T-helper 1 cell treated with Interleukin-12 subunit alpha and Interleukin-12 subunit beta and Interleukin-4 antibody, amounts not matched to agents 30 ng/mL and 1 ng/mL, for 36 hours (primary cell): ENCODE measurements around the gene NACAD. TPM values are rescaled to one million over a fixed set of nuclear protein-coding genes. Genes with fewer than 3 reads are reported as not detected.

Source experiments
- intact Hi-C: fragments of 100-400 bp; cut with micrococcal nuclease; formaldehyde crosslinking; loops from one replicate; pipeline ENCODE4 v1.15.1; 2024
- total RNA-seq: library from RNA; stranded (reverse); gene quantifications from 2 replicates; pipeline ENCODE4 v1.2.3, GENCODE V29; 2022

Gene NACAD
- total RNA-seq, 1 donor from 2014 or later: not detected

DNA sequence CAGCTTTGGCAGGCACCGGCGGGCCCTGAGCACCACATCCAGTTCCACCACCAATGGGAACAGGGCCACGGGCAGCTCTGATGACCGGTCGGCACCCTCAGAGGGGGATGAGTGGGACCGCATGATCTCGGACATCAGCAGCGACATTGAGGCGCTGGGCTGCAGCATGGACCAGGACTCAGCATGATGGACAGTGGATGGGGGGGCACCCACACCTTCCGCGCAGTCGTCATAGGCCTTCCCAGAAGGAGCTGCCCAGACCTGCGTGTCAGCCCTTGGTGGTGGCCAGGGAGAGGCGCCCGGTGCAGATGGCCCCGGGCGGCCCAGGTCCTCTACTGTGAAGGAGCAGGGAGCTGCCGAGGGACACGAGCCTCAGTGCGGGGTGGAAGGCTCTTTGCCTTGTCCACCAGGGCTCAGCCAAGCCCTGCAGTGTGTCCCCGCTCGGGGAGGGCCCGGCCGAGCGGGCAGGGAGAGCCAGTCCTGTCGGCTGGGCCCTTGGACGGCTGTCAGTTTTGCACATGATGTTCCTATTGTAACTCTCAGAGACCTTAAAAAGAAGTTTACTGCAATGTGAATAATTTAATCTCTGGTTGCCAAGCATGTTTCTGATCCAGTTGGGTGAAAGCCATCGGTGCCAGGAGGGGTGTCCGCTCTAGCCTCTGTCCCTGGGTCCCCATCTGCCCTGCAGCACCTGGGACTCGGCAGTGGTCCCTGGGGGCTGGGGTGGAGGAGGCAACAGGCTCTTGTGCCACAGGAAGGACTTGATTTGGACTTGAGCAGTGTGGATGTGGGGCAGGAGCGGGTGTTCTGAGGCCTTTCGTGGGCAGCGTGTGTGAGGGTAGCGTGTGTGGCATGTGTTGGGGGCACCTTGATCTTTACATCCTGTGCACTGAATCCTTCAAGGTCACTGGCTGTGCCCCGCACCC, 12.6 kb downstream of the NACAD start:
- intact Hi-C loops: no loop called here

GRCh38 chr7:45075355-45075644, 13.5 kb downstream of the NACAD start:
- intact Hi-C loops: no loop called here

GRCh38 chr7:45074528-45075354, 14.0 kb downstream of the NACAD start:
- intact Hi-C loops: no loop called here

GRCh38 chr7:45073786-45074527, 14.8 kb downstream of the NACAD start:
- intact Hi-C loops: no loop called here

- intact Hi-C loops: no loop called here
Measured at GRCh38 chr7:45073031-45073785, 15.6 kb downstream of the NACAD start.

- intact Hi-C loops: no loop called here
Measured at GRCh38 chr7:45072131-45073030, 16.4 kb downstream of the NACAD start.

- intact Hi-C loops: no loop called here
Measured at GRCh38 chr7:45071528-45071927, 17.2 kb downstream of the NACAD start.

- intact Hi-C loops: no loop called here
Measured at GRCh38 chr7:45070254-45070642, 18.5 kb downstream of the NACAD start.

DNA sequence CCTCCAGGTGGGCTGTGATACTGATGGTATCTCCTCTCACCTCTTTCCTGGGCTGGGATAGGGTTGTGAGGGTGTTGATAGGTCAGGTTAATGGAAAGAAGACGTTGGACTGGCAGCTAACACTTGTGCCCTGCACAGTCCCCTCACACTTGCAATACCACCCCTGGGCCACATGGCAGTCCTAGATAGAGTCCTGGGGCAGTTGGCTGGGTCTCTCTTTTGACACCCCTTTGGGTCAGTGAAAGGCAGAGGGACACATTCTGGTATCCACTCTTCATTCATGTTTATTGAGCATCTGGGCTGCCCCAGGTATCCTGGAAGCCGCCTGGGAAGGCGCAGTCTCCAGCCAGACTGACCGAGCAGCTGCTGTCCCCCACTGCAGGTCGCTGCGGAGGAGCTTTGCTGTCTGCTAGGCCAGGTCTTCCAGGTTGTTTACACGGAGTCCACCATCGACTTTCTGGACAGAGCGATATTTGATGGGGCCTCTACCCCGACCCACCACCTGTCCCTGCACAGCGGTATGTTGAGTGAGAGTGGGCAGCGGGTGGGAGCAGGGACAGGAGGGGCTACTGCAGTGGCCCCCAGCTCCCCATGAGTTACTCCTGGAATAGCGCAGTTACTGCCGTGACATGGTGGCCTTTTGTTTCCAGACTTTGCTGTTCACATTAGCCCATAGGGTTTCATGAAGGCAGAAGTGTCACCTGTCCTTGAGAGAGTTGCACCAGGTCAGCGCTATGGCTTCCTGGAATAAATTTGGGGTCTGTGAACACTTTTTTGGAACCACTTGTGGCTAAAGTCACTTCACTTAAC, 19.1 kb downstream of the NACAD start:
- intact Hi-C loops: no loop called here

DNA sequence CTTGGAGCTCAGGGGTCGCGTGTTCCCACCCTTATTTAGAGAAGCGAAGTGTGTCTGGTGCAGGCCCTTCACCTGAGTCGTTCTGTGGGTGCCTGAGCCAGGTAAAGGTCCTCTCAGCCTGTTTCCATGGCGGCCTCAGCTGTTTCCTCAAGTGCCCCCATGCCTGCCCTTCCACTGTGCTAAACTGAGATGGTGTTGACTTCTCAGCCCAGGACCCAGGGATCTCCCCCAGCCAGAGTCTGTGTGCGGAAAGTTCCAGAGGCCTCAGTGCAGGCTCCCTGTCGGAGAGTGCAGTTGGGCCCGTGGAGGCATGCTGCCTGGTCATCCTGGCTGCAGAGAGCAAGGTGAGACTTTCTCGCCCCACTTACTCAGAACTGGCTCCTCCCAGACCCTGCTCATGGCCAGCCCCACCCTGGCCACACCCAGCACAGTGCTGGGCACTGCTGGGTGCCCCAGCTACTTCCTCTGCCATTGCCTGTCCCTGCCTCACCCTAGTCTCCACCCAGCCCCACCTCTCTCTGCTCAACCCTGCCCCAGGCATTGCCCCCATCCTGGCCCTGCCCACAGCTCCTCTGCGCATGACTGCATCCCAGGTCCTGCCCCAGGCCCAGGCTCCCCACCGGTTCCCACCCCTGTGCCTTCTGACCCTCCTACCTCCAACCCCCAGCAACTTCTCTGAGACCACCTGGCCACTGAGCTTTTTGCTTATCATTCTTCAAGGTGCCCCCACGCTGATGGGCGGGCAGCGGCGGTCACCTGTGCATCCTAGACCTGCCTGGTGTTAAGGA, 20.3 kb downstream of the NACAD start:
- intact Hi-C loops: no loop called here

- intact Hi-C loops: no loop called here
Measured at GRCh38 chr7:45067582-45067981, 21.2 kb downstream of the NACAD start.

DNA sequence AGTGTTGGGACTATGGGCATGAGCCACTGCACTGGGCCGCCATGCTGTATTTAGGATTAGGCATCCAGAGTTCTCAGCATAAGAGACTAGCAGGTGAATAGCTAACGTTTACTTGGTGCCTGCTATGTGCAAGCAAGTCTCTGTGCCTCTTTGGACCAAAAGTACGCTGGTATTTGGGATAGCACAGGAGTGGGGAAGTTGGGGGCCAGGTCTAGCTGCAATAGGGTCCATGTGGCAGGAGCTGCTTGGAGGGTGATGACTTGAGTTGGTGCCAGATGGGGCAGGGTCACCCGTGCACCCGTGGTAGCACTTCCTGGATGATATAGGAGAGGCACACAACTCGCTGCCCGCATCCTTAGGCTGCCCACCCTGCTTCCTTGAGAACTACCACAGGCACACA, 22.4 kb downstream of the NACAD start:
- intact Hi-C loops: no loop called here

DNA sequence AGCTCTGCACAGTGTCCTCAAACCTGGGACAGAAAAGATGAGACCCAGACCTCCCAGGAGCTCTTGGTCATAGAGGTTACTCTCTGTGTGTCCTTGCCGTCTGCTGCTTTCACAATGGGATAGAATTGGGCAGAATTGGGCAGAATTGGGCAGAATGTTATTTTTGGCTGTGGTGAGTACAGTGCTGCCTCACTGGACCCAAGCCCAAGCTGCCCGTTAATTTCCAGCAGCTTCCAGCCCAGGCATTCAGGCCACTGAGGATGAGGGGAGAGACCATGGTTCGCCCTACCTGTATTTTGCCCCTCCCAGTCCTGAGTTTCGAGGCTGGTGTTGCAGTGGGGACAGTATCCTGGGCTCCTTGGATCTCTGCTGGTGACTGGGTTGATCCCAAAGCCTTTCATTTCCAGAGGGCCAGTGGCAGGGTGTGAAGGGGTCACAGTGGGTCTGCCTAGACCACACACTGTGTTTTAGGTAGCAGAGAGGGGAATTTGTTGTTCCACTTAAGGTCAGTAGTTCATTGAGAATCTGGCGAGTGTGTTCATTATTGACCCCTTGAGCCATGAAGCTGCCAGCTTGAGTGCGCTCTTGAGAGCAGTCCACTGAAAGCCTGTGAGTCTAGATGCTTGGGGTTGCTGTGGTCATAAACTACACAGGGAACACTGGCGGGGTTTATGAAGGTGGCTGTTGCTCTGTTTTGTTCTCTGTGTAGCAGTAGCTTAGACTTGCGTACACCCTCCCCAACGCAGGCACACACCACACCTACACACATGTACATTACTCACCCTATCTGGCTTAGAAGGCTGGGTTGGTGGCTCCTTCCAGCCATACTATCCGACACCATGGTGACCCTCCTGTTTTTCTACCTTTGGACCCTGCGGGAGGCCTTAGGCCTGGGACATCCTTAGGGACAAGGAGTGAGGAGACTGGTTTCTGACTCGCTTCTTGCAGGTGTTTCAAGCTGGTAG, 23.5 kb downstream of the NACAD start:
- intact Hi-C loops: no loop called here

DNA sequence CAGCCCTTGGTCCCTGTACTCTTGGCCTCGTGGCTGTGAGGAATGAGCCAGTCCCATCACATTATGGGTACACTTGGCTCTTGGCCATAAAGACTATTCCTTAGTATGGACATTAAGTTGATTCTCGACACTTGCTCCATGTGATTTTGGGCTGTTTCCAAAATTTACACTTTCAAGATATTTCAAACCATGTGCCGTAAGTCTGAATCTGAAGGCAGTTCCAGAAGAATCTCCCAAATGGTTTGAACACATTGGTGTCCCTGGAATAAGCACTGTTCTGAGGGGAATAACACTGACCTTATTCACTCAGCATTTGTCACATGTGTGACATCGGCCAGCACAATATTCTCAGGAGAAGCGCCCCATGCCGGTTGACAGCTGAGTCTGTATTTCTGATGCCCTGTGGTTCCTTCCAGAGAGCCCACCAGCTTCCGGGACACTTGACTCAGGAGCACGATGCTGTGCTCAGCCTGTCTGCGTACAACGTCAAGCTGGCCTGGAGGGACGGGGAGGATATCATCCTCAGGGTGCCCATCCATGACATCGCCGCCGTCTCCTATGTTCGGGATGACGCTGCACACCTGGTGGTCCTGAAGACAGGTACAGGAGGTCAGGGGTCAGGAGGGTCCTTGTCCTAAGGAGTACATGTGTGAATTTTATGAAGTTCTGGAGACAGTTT, 24.6 kb downstream of the NACAD start:
- intact Hi-C loops: no loop called here

DNA sequence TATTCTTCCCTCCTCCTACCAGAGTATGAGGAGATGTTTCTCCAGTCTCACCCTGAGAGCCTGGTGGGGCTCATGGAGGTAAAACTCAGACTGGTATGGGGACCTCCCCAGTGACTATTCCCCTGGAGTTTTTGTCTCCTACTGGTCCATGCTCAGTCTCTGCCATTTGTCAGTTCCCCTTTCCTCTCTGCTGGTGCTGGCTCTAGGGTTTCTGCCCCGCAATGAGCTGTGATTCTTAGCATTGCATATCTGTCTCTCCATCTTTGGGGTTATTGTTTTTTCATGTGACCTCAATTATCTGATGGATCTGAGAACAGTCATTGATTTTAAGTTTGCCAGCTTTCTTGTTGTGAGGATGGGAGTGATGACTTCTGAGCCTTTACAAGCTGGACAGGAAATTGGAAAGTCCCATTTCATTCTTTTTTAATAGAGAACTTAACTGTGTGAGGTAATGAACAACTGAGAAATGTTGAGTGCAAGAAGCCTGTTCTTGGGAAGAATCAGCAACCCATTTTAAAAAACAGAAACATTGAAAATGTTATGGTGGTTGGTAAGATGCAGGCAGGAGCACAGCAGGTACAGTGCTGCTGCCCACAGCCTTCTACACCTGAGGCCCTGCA, 26.9 kb downstream of the NACAD start:
- intact Hi-C loops: no loop called here

DNA sequence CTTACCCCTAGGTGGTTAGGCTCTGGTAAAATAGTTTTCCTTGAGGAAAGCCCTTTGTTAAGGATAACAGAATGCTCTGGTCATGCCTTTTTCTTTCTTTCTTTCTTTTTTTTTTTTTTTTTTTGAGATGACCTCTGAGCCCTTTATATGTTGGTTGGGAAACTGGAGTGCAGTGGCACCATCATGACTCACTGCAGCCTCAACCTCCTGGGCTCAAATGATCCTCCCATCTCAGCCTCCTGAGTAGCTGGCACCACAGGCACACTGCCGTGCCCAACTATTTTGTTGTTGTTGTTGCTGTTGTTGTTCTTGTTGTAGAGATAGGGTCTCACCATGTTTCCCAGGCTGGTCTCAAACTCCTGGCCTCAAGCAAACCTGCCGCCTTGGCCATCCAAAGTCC, 27.4 kb downstream of the NACAD start:
- intact Hi-C loops: no loop called here
